CMK (cell line): ENCODE results near the gene LRRN1.

Experiments
- DNase-seq: peaks from one replicate; pipeline ENCODE4 v3.0.0-alpha.2; 2010; ENCODE audit warnings: low read depth

LRRN1 gene

GRCh38 chr3:3799173-3800079 is at the start of gene LRRN1:
TSS of gene LRRN1 (plus strand) at chr3:3799431. CDS start at chr3:3844642, 45,211 bp downstream.
- no peak for DNase-seq

GRCh38 chr3:3753416-3753815 is 45.8 kb upstream of the LRRN1 start:
- DNase-seq, result no peak

GRCh38 chr3:3765661-3766060 is 33.6 kb upstream of the LRRN1 start:
- no peak for DNase-seq

- DNase-seq, result no peak
Observed at GRCh38 chr3:3766140-3766539, 33.1 kb upstream of the LRRN1 start.

- no peak for DNase-seq
Observed at GRCh38 chr3:3771094-3771493, 28.1 kb upstream of the LRRN1 start.

GRCh38 chr3:3771567-3771966 is 27.7 kb upstream of the LRRN1 start:
- no peak for DNase-seq

GRCh38 chr3:3772338-3772737 is 26.9 kb upstream of the LRRN1 start:
- no peak for DNase-seq

- DNase-seq, result no peak
Observed at GRCh38 chr3:3772920-3773319, 26.3 kb upstream of the LRRN1 start.

GRCh38 chr3:3776607-3777006 is 22.6 kb upstream of the LRRN1 start:
- DNase-seq, result no peak

GRCh38 chr3:3778216-3778615 is 21.0 kb upstream of the LRRN1 start:
- no peak for DNase-seq

GRCh38 chr3:3778641-3779270 is 20.5 kb upstream of the LRRN1 start:
- DNase-seq, result no peak

GRCh38 chr3:3782457-3782856 is 16.8 kb upstream of the LRRN1 start:
- no peak for DNase-seq

- DNase-seq, result no peak
Observed at GRCh38 chr3:3783210-3783609, 16.0 kb upstream of the LRRN1 start.

- DNase-seq, result no peak
Observed at GRCh38 chr3:3783696-3784095, 15.5 kb upstream of the LRRN1 start.

GRCh38 chr3:3792391-3792790 is 6.8 kb upstream of the LRRN1 start:
- no peak for DNase-seq

- DNase-seq, result no peak
Observed at GRCh38 chr3:3798631-3799113, 559 bp upstream of the LRRN1 start.

- no peak for DNase-seq
Observed at GRCh38 chr3:3800080-3800455, 837 bp downstream of the LRRN1 start.

GRCh38 chr3:3800685-3801493 is 1.7 kb downstream of the LRRN1 start:
- DNase-seq, result no peak

GRCh38 chr3:3801494-3801841 is 2.2 kb downstream of the LRRN1 start:
- DNase-seq, result no peak

GRCh38 chr3:3802046-3802445 is 2.8 kb downstream of the LRRN1 start:
- DNase-seq, result no peak

GRCh38 chr3:3804560-3804959 is 5.3 kb downstream of the LRRN1 start:
- no peak for DNase-seq

- no peak for DNase-seq
Observed at GRCh38 chr3:3806092-3806491, 6.9 kb downstream of the LRRN1 start.

- DNase-seq, result no peak
Observed at GRCh38 chr3:3806856-3807255, 7.6 kb downstream of the LRRN1 start.
